Peyer's patch (tissue), 4 donors: ENCODE data around the gene ABHD12.

Experiments used
- POLR2A ChIP-seq, 2 donors: fragments of 450-650 bp; IDR thresholded peaks; one replicate each; pipeline ENCODE4 v1.5.1; 2017; ENCODE audit warnings: antibody characterized with exemption in 2 of 2, mild to moderate bottlenecking in 2 of 2, moderate library complexity in 2 of 2
- TF ChIP-seq, protein P1 (sequence below), 6 experiments: fragments of 450-650 bp in 4 of 6; fragments of 200-600 bp in 2 of 6; sonication (generic) in 1 of 6; IDR thresholded peaks; one replicate each; pipeline ENCODE4 v1.5.1; 2017 to 2019; ENCODE audit warnings: antibody characterized with exemption in 6 of 6, mild to moderate bottlenecking in 3 of 6, moderate library complexity in 1 of 6

DNA sequence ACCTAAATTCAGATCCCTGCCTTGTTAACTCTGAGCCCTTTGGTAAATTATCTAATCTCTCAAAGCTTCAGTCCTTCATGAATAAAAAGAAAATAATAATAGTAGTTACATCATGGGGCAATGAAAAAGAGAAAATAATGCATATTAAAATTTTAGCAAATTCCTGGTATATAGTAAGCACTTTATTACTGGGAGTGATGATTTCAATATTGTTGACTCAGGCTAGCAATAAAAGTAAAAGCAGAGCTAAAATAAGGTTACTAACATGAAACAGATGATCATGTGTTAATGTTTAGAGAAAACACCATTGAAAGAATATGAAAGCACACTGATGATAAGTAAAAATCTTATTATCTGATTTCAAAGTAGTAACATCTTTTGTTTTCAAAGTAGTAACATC is 30.5 kb upstream of the ABHD12 start:
- TF ChIP-seq, protein P1, sequence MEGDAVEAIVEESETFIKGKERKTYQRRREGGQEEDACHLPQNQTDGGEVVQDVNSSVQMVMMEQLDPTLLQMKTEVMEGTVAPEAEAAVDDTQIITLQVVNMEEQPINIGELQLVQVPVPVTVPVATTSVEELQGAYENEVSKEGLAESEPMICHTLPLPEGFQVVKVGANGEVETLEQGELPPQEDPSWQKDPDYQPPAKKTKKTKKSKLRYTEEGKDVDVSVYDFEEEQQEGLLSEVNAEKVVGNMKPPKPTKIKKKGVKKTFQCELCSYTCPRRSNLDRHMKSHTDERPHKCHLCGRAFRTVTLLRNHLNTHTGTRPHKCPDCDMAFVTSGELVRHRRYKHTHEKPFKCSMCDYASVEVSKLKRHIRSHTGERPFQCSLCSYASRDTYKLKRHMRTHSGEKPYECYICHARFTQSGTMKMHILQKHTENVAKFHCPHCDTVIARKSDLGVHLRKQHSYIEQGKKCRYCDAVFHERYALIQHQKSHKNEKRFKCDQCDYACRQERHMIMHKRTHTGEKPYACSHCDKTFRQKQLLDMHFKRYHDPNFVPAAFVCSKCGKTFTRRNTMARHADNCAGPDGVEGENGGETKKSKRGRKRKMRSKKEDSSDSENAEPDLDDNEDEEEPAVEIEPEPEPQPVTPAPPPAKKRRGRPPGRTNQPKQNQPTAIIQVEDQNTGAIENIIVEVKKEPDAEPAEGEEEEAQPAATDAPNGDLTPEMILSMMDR (IDR thresholded peaks at IDR 0.05): no peak
- no peak for TF ChIP-seq POLR2A (IDR thresholded peaks at IDR 0.05)
